Measurements from ENCODE around the gene PHTF2.
A peak's percentile ranks its signal among the peaks of the same experiment; 100 is the strongest.

PHTF2 gene

DNA sequence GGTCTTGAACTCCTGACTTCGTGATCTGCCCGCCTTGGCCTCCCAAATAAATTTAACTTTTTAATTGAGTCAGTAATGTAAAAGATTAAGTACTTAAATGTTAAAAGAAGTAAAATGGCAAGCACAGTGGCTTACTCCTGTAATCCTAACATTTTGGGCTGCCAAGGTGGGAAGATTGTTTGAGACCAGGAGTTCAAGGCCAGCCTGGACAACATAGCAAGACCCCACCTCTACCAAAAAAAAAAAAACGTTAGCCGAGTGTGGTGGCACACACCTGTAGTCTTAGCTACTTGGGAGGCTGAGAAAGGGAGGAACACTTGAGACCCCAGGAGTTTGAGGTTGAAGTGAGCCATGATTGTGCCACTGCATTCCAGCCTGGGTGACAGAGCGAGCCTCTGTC is 26.1 kb downstream of the PHTF2 start:
- H3K4me3 ChIP-seq (ENCODE audit: low read length) = no peak overlapping the region
- DNase-seq (ENCODE audit: low read depth) = no peak
- TF ChIP-seq, protein P1, sequence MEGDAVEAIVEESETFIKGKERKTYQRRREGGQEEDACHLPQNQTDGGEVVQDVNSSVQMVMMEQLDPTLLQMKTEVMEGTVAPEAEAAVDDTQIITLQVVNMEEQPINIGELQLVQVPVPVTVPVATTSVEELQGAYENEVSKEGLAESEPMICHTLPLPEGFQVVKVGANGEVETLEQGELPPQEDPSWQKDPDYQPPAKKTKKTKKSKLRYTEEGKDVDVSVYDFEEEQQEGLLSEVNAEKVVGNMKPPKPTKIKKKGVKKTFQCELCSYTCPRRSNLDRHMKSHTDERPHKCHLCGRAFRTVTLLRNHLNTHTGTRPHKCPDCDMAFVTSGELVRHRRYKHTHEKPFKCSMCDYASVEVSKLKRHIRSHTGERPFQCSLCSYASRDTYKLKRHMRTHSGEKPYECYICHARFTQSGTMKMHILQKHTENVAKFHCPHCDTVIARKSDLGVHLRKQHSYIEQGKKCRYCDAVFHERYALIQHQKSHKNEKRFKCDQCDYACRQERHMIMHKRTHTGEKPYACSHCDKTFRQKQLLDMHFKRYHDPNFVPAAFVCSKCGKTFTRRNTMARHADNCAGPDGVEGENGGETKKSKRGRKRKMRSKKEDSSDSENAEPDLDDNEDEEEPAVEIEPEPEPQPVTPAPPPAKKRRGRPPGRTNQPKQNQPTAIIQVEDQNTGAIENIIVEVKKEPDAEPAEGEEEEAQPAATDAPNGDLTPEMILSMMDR (IDR thresholded peaks at IDR 0.05; ENCODE audit: insufficient read depth, low read depth, low read length, missing control alignments) = no peak

DNA sequence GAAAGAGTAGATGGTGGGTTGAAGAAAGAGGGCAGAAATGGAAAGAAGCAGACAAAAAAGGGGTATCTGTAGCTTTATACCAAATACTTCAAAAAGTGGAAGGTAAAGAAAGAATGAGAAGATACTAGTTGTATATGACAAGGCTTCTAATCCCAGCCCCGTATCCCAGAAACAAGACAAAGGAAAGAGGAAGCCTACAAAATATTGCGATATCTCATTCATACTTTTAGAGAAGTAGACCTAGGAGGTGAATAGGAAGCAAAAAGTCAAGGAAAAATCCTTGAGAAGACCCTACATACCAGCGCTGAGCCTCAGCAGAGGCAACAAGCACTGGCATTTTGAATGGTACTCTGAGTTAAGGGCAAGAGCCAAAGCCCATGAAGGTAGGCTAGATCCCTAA is 26.6 kb downstream of the PHTF2 start:
- TF ChIP-seq, protein P1 (IDR thresholded peaks at IDR 0.05; ENCODE audit: insufficient read depth, low read depth, low read length, missing control alignments) = no peak
- no peak for DNase-seq (ENCODE audit: low read depth)
- H3K4me3 ChIP-seq (ENCODE audit: low read length) = no peak overlapping the region

DNA sequence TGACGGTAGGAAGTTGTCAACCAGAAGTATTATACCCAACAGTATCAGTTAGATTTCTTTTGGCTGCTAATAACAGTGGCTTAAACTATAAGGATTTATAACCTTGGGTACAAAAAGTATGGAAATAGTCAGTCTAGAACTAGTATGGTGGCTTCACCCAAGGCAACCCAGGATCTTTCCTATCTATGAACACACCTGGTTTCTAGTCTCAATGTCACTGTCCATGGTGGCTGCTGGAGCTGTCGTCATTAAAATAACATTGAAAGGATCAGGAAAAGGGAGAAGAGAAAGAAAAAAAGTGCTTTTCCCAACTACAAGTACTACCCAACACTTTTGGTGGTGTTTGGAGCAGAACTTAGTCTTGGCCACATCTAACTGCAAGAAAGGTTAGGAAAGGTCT is 27.7 kb downstream of the PHTF2 start:
- TF ChIP-seq, protein P1 (IDR thresholded peaks at IDR 0.05; ENCODE audit: insufficient read depth, low read depth, low read length, missing control alignments) = no peak
- DNase-seq (ENCODE audit: low read depth) = no peak
- H3K4me3 ChIP-seq (ENCODE audit: low read length) = no peak overlapping the region

DNA sequence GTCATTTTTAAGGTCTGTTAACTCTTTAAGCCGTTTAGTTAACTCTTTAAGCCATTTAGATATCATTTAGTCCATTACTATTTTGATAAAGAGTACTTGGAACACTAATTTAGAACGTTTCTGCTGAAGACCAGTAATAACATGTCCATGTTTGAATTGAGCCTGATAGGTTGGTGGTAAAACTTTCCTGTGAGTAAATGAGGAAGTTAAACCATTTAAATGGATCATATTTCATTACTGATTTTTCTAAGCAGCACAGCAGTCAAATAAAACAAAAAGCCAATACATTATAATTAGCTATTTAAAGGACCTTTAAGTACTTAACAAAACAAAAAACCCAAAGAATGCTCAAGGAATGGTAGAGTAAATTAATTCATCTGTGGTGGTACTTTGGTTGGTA is 29.4 kb downstream of the PHTF2 start:
- DNase-seq (ENCODE audit: low read depth) = peak; percentile 48
- no peak overlapping the region for H3K4me3 ChIP-seq (ENCODE audit: low read length)
- TF ChIP-seq, protein P1 (IDR thresholded peaks at IDR 0.05; ENCODE audit: insufficient read depth, low read depth, low read length, missing control alignments) = no peak

DNA sequence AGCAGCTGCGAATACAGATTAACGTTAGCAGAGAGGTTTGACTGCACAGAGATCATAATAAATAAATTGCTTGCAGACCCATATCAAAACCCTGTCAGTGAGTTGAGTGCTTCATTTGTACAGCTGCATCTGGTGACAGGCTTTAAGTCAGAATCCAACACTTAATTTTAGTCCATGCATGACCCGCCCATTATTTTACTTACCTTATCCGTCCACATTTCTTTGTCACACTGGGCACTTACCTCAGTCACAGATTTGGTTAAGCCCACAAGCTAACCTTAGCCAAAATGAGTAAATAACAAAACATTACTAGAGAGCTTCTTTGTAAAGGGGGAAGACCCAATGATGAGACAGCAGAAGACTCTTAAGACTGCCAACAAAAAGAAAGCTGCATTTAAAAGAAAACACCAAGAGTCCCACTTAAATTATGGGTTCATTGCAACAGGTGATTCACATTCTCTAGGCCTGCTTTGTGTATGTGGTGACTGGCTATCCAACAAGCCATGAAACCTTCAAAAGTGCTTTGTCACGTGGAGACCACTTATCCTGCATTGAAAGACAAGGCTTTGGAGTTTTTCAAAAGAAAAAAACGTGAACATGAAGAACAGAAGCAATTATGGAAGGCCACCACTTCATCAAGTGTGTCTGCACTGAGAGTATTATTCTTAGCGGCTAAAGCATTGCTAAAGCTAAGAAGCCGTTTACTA is 32.2 kb downstream of the PHTF2 start:
- TF ChIP-seq, protein P1 (IDR thresholded peaks at IDR 0.05; ENCODE audit: insufficient read depth, low read depth, low read length, missing control alignments) = no peak
- DNase-seq (ENCODE audit: low read depth) = no peak
- H3K4me3 ChIP-seq (ENCODE audit: low read length) = no peak overlapping the region

DNA sequence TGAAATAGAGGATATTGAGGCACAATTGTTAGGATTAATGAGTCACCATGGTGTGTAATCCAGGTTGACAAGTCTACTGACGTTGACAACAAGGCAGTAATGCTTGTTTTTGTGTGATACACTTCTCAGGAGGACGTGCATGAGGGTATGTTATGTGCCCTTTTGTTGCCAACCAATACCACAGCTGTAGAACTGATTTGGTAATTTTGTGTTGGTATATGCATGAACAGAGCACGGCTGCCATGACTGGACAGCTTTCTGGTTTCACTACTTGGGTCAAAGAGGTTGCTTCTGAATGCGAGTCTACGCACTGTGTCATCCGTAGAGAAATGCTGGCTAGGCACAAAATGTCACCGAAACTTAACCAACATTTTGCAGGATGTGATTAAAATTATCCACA is 32.9 kb downstream of the PHTF2 start:
- TF ChIP-seq, protein P1 (IDR thresholded peaks at IDR 0.05; ENCODE audit: insufficient read depth, low read depth, low read length, missing control alignments) = no peak
- H3K4me3 ChIP-seq (ENCODE audit: low read length) = no peak overlapping the region
- peak; percentile 50 for DNase-seq (ENCODE audit: low read depth)

DNA sequence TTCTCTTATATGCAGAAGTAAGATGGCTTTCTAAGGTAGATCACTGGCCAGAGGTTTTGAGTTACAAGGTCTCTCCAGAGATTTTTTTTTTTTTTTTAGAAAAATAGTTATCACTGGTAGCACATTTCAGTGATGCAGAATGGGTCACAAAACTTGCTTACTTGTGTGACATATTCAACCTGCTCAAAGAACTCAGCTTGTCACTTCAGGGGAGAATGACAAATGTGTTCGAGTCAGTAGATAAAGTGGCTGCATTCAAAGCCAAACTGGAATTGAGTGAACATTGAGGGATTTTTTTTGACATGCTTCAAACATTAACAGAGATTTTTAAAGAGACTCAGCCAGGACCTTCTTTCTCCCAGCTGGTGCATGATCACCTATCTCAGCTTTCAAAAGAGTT is 33.4 kb downstream of the PHTF2 start:
- no peak for DNase-seq (ENCODE audit: low read depth)
- TF ChIP-seq, protein P1 (IDR thresholded peaks at IDR 0.05; ENCODE audit: insufficient read depth, low read depth, low read length, missing control alignments) = no peak
- H3K4me3 ChIP-seq (ENCODE audit: low read length) = no peak overlapping the region

Measured in epithelial cell of esophagus (primary cell).